Epithelial cell of prostate (primary cell): Measurements from ENCODE around the gene IFIT1B.
"Not testable (repeated sequence)": the region's sequence is repeated elsewhere in the genome, so short reads cannot be mapped to it uniquely, and the experiment has no call there.

Source experiments
- DNase-seq: peaks from one replicate; pipeline ENCODE4 v3.0.0-alpha.2; 2011; ENCODE audit warnings: low read depth, low spot score
- H3K27ac ChIP-seq: fragments of 450-650 bp; 2 replicates; pipeline ENCODE4 v1.5.1; 2017; ENCODE audit warnings: mild to moderate bottlenecking

The IFIT1B gene, protein sequence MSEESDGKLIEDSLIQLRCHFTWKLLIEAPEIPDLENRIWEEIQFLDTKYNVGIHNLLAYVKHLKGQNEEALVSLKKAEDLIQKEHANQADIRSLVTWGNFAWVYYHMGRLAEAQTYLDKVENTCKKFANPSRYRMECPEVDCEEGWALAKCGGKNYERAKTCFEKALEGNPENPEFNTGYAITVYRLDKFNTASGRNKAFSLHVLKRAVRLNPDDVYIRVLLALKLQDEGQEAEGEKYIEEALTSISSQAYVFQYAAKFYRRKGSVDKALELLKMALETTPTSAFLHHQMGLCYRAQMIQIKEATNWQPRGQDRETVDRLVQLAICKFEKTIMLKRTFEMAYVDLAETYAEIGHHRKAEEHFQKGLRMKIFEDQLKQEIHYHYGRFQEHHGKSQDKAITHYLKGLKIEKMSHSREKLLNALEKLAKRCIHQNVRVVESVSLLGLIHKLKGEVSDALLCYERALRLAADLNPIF

DNA sequence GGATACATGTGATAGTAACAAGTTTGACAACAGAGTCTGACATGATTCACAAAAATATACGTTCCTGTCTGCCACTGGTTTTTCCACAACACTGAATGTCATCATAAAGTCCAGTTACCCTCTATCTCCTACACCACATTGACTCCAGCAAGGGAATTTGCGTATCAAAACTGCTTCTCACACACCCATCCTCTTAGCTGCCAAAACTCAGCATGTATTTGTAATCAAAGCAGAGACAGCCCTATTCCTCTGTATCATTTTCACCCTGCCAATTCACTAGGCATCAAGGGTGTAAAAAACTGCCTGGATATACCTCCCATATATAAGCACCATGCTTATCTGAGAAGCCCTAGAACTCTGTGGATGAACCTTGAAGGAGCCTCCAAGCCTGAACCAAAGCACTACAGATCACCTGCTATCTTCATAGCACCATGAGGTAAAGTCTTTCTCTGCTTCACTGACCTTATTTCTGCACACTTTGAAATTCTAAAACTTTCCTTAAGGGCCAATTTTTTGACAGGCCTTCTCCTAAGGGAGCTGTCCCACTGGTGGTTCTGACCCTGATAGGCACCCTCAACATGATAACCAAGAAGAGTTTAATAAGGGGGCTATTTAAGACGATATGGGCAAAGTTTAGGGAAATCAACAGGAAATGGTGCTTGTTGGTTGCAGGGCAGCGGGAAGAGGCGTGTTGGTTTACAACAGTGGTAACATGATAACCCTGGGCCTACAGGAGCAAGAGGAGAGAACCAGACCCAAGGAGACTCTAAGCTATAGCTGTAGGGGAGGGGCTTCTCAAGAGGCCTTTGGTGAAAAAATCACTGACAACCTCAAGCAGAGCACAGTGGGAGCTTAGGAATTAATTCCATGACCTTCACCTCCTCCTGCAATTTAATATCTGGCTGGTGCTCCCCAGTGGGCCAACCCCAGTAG is at the start of gene IFIT1B:
IFIT1B (plus strand) TSS at position 352 of the 933 bp plus-strand sequence; CDS start at position 432, 80 bp downstream.
- DNase-seq = no peak
- H3K27ac ChIP-seq = no peak within 1 kb of the TSS

DNA sequence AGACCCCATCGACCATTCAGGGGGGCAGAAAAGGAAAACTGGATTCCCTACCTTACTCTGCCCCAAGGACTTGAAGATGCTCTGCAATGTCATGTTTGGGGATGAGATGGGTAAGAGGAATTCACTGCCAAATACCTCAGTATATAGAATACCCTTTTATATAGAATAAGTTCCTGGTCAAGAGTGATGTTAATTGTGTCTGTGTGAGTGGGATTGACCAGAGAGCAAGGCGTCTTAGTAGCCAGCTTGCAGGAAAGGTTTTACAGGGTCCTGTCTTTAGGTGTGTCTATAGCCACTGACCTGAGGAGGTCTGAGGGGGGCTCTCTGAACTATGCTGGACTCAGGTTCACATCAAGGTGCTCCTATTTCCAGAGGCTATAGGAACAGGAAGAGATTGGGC is 48.7 kb upstream of the IFIT1B start:
- no peak overlapping the region for H3K27ac ChIP-seq
- DNase-seq = no peak

DNA sequence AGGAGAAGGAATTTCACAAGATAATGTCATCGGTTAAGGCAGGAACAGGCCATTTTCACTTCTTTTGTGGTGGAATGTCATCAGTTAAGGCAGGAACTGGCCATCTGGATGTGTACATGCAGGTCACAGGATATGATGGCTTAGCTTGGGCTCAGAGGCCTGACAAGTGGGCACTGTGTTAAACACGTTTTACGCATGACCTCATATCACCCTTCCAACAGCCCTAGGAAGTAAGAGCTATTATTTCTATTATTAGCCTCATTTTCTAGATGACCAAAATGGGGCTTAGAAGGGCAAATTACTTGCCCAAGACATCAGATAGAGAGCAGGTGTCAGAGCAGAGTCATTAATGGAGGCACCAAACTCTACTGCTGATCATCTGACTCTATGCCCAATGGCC is 47.8 kb upstream of the IFIT1B start:
- DNase-seq, H3K27ac ChIP-seq: not testable (repeated sequence)

DNA sequence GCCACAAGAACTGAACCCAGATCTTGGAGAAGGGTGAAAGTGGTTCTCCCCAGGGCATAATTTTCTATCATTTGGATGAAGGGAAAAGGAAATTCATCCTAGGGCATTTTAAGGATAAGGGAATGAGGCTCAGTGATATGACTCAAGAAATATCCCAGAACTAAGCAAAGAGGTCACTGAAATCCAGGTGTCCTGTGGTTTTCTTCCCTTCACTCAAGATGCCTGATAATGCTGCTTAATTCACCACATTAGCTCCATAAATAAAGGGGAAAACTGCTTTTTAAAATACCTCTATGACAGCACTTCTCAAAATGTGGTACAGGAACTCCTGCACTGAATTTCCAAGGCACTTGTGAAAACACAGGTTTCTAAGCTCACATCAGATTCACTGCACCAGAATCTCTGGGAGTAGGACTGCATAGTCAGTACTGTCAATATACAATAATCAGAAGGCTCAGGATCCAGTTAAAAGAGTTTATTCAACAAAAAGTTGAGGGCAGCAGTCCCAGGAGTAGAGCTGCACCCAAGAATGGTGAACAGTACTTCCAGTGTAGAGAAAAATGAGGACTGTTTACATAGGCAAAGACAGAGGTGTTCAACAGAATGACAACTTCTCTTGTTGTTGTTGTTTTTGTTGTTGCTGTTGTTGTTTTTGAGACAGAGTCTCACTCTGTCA is 47.2 kb upstream of the IFIT1B start:
- no peak overlapping the region for H3K27ac ChIP-seq
- no peak for DNase-seq

DNA sequence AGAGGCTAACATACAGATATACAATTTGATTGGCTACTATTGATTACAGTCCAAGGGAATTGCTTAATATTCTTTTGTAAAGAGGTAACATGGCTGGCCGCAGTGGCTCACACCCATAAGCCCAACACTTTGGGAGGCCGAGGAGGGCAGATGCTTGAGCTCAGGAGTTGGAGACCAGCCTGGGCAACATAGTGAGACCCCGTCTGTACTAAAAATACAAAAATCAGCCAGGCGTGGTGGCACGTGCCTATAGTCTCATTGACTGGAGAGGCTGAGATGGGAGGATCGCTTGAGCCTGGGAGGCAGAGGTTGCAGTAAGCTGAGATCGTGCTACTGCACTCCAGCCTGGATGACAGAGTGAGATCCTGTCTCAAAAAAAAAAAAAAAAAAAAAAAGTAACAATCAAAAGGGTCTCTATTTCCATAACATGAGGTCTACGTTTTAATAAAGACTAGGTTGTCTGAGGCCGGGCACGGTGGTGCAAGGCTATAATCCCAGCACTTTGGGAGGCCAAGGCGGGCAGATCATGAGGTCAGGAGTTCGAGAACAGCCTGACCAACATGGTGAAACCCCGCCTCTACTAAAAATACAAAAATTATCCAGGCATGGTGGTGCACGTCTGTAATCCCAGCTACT is 46.3 kb upstream of the IFIT1B start:
- not testable (repeated sequence) for DNase-seq
- H3K27ac ChIP-seq = peak overlapping the region; percentile 29

DNA sequence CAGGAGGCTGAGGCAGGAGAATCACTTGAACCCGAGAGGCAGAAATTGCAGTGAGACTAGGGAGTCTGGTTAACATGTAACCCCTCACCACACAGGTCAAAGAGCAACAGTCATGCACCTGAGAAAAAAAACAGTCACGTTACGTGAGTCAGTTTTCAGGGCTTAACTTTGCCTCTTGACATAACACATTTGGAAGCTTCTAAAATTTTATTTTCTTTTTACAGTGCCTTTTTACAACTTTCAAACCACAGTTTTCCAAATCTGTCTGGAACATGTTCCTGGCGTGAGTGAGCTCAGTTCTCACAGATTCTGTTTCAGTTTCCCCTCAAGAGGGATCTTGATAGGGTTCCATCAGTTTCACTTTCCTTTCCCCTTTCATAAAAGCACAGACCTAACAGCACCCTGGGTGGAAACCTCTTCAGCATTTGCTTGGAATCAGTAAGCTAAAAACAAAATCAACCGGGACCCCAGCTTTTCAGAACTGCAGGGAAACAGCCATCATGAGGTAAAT is 45.7 kb upstream of the IFIT1B start:
- DNase-seq = no peak
- H3K27ac ChIP-seq = peak overlapping the region; percentile 29

DNA sequence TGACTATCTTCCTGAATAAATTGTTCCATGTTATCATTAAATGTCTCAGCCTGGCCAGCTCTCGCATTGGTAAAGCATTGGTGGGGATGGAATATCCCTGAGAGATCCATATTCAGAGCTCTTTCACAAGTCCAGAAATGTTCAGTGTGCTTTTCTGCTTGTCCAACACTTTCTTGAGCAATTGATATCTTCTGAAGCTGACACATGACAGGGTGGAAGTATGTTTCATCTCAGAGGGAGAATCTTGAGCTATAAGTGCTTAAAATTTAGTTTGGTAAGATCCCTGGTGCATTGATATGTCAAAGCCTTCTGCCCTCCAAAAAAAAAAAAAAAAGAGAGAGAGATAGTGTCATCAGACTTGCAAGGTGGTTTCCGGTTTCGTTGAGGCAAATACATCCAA is 42.6 kb upstream of the IFIT1B start:
- no peak for DNase-seq
- no peak overlapping the region for H3K27ac ChIP-seq

DNA sequence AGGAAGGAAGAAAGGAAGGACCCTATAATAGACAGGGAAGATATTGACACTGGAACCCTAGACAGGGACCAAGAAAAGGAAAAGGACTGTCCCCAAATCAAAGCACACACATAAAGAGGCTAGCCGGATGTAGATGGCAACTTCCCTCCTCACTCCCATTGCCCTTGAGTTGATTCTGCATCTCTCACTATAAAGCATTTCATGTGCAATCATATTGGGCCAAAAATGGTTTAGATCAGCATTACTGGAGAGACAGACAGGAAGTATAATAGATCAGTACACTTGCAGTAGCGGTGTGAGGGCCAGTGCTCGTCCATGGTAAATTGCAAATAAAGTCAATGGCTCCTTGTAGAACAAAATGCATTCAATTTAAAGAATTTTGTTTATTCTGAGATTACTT is 41.6 kb upstream of the IFIT1B start:
- no peak for DNase-seq
- H3K27ac ChIP-seq = no peak overlapping the region

DNA sequence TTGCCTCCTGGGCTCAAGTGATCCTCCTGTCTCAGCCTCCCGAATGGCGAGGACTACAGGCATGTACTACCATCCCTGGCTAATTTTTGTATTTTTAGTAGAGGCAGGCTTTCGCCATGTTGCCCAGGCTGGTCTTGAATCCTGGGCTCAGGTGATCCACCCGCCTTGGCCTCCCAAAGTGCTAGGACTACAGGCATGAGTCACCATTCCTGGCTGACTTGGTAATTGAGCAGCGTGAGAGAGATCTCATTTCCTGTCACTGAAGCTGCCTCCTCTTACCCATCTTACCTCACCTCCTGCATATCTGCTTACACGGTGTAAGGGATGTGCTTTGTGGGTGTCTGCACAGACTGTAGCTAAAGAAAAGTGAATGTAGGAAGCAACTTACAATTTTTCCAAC is 40.4 kb upstream of the IFIT1B start:
- peak; percentile 60 for DNase-seq

DNA sequence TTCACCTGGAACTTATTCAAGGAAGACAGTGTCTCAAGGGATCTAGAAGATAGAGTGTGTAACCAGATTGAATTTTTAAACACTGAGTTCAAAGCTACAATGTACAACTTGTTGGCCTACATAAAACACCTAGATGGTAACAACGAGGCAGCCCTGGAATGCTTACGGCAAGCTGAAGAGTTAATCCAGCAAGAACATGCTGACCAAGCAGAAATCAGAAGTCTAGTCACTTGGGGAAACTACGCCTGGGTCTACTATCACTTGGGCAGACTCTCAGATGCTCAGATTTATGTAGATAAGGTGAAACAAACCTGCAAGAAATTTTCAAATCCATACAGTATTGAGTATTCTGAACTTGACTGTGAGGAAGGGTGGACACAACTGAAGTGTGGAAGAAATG is 39.1 kb upstream of the IFIT1B start:
- no peak for DNase-seq
- H3K27ac ChIP-seq = no peak overlapping the region

More for the DNA sequence above, 40.4 kb upstream of the IFIT1B start:
- peak overlapping the region; percentile 55 for H3K27ac ChIP-seq

DNA sequence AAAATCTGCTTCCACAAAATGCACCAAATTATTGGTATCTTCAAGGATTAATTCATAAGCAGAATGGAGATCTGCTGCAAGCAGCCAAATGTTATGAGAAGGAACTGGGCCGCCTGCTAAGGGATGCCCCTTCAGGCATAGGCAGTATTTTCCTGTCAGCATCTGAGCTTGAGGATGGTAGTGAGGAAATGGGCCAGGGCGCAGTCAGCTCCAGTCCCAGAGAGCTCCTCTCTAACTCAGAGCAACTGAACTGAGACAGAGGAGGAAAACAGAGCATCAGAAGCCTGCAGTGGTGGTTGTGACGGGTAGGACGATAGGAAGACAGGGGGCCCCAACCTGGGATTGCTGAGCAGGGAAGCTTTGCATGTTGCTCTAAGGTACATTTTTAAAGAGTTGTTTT is 38.0 kb upstream of the IFIT1B start:
- H3K27ac ChIP-seq = no peak overlapping the region

DNA sequence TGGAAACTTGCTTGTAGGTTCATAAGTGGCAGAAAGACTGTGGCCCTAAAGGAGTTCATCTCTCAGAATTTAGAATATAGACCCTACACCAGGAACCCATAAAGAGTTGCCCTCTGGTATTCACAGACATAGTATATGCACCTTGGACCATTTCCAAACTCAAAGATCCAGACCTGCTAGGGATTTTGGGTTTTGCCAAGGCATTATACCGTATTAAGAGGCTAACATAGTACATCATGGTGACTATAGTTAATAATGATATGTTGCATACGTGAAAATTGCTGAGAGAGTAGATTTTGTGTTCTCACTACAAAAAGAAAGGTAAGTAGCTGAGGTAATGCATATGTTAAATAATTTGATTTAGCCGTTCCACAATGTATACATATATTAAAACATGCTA is 36.2 kb upstream of the IFIT1B start:
- H3K27ac ChIP-seq = no peak overlapping the region
- no peak for DNase-seq

More for the DNA sequence above, 38.0 kb upstream of the IFIT1B start:
- no peak for DNase-seq

DNA sequence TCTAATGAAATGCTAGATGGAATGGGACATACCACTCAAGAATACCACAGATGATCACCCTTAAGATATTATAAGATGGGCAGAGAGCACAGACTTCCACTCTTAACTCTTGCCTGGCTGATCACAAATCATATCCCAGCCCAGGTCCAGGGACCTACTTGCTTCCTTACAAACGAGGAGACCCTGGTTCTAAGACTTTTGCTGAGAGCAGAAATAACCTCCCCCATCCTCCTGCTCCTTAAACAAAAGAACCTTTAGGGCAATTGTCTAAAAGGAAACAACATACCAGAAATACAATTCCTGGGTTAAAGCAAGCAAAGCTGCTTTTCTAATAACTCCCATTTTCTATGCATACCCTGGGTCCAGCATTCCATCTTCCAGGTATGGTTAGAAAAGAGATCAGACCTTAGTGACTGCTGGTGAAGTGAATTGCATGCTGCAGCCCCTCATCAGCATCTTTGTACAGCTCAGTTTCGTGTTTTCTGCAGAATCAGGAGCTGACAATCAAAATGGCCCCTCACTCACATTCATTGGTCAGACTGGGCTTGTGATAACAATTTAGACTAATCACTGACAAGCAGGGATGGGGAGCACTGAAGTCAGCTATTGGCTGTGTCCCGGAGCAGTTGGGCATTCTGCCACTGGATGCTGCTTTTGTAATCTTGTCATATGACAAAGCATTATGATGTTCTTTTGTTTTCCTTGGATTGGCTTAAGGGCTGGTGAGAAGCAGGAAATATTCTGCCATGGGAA is 35.5 kb upstream of the IFIT1B start:
- DNase-seq = peak; percentile 57
- peak overlapping the region; percentile 58 for H3K27ac ChIP-seq

DNA sequence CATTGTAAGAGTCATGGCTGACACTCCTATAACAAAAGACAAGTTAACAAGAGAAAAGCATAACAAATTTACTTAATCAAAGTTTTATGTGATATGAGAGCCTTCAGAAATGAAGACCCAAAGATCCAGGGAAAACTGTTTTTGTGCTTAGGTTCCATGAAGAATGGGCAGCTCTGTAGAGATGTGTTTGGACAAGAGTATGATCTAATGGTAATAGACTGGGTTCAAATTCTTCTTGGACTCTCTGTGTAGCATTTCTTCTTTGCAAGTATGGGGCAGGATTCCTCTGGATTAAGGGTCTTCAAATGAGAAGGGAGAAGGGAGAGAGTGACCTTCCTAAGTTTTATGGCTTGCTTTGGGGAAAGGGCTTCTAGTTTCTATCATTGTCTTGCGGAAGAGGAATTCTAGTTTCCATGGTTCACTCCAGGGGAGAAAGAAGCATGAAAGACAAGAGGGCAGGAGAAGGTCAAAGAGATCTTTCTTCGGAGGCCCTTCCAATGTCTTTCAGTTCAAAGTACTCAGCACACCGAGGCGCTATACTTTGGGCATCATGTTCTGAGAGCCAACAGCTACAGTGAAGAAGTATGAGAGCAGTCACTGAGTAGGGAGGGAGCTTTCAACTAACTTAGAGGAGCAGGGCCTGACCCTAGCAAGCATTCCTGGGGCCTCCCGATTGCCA is 34.6 kb upstream of the IFIT1B start:
- DNase-seq = no peak
- peak overlapping the region; percentile 58 for H3K27ac ChIP-seq

DNA sequence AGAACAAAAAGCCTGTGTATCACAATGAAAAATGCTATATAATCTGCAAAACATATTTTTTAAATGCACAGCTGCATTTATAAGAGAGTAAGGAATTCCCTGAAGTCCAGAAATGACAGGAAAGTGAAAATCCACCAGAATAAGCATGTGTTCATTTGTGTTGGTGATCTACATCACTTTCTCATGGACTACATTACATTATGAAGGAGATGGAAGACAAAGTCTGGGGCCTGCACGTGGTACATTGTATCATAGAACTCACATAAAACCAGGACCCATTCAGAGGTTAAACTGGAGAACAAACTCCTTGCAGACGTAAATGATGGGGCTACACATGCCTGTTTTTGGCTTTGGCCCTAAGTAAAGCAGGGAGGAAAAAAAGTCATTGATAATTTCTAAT is 33.7 kb upstream of the IFIT1B start:
- no peak overlapping the region for H3K27ac ChIP-seq
- no peak for DNase-seq

DNA sequence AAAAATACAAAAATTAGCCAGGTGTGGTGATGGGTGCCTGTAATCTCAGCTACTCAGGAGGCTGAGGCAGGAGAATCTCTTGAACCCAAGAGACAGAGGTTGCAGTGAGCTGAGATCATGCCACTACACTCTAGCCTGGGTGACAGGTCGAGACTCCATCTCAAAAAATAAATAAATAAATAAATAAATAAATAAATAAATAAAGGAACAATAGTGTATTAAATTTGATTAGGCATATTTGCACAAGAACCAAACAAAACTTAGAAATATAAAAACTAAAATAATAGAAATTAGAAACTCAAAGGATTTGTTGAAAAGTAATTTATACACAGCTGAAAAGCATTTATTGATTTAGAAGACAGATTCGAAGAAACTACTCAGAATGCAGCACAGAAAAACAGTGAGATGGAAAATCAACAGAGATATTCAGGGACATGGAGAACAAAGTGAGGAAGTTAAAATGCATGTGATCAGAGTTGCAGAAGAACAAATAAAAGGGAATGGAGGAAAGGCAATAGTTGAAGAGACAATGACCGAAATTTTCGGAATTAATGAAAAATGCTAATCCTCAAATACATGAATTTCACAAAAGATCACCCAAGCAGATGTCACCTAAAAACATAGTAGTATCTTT is 32.4 kb upstream of the IFIT1B start:
- no peak overlapping the region for H3K27ac ChIP-seq
- no peak for DNase-seq

DNA sequence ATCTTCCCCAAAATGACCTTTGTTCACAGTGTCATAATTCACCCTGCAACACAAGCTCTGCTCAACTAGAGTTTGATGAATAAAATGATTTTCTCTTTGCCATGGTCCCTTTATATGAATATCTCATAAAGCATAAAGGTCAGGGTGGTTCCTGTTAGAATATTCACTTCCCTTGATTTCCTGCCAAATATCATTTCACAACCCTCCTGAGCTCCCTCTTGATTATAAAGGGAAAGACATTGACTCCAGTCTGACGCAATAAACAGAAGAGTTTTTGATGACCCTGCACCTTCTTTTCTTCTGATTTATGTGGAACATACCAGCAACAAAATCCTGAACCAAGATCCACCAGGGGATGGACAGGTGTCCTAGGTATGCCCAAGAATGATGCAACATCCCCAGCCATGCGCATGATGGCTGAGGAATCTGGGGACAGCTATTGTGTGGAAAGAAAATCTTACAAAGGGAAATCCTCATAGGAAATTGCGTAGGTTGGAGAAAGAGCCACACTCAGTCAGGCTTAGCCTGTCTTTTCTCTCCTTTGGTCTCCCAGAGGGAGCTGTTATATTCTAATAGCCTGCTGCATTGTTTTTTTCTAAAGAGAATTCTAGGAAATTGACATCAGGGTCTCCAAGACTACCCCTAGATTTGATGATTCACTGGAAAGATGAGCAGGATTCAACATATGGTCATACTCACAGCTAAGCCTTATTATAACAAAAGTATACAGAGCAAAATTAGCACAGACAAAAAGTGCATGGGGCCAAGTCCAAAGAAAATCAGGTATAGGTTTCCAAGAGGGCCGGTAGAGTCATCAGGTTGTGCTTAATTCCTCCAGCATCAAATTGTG is 31.2 kb upstream of the IFIT1B start:
- DNase-seq = no peak
- peak overlapping the region; percentile 58 for H3K27ac ChIP-seq
